Kidney (tissue), 14 donors: ENCODE measurements around the gene MTARC1. TPM values are rescaled to one million over a fixed set of nuclear protein-coding genes. Genes with fewer than 3 reads are reported as not detected.

ENCODE experiments used
- DNase-seq, 5 donors: peaks; one replicate each; pipeline ENCODE4 v3.0.0-alpha.2; 2013 to 2020
- FAIRE-seq: peaks from 2 replicates; lab custom pipeline; 2012; peaks lifted over from hg19 to GRCh38; lab: Jason Lieb, UNC
- H3K27ac ChIP-seq, 2 donors: one replicate each; pipeline ENCODE4 v1.7.0; 2013; ENCODE audit warnings: low read depth in 2 of 2, low read length in 2 of 2, inconsistent platforms in 1 of 2
- H3K27me3 ChIP-seq: one replicate; pipeline ENCODE4 v1.7.1; 2013; ENCODE audit warnings: low read length, inconsistent platforms; ENCODE audit not compliant: control insufficient read depth, insufficient read depth
- H3K36me3 ChIP-seq, 3 donors: one replicate each; pipeline versions ENCODE4 v1.7.0 to v1.7.1; 2013; ENCODE audit warnings: low read length in 3 of 3, control low read depth in 1 of 3, inconsistent platforms in 1 of 3; ENCODE audit not compliant: insufficient read depth in 3 of 3, control insufficient read depth in 2 of 3
- H3K4me1 ChIP-seq, 3 donors: one replicate each; pipeline versions ENCODE4 v1.7.0 to v1.7.1; 2013; ENCODE audit warnings: low read length in 3 of 3, inconsistent platforms in 1 of 3, low read depth in 1 of 3; ENCODE audit not compliant: control insufficient read depth in 2 of 3, insufficient read depth in 2 of 3
- H3K4me3 ChIP-seq, 3 donors: one replicate each; pipeline versions ENCODE4 v1.7.0 to v1.8.1; 2013; ENCODE audit warnings: low read length in 3 of 3, control low read depth in 1 of 3, inconsistent platforms in 1 of 3
- H3K9ac ChIP-seq, 3 donors: one replicate each; pipeline versions ENCODE4 v1.7.0 to v1.7.1; 2013; ENCODE audit warnings: low read length in 3 of 3, control low read depth in 1 of 3, inconsistent platforms in 1 of 3
- H3K9me3 ChIP-seq, 3 donors: one replicate each; pipeline versions ENCODE4 v1.7.0 to v1.7.1; 2013; ENCODE audit warnings: low read length in 3 of 3, control low read depth in 1 of 3, inconsistent platforms in 1 of 3; ENCODE audit not compliant: control insufficient read depth in 2 of 3, insufficient read depth in 1 of 3
- CTCF ChIP-seq: IDR thresholded peaks from 3 replicates; pipeline ENCODE4 v1.5.1; 2012; ENCODE audit warnings: mild to moderate bottlenecking, moderate library complexity, borderline replicate concordance; ENCODE audit not compliant: insufficient read depth; ENCODE audit errors: extremely low read depth
- intact Hi-C: fragments of 100-400 bp; cut with DNase I; formaldehyde crosslinking; loops from one replicate; pipeline ENCODE4 v1.11.1; 2022
- polyA plus RNA-seq: library from polyadenylated mRNA; stranded (reverse); fragments of 350-450 nt; fragmentation: Illumina TruSeq; extraction: RNeasy Lipid Tissue Mini Kit (QIAGEN cat#74804); gene quantifications from one replicate; pipeline ENCODE4 v1.2.3, GENCODE V29; 2014; ENCODE audit warnings: low read depth, low replicate concordance; ENCODE audit not compliant: insufficient read depth
- total RNA-seq: library from RNA; stranded (reverse); fragmentation: NEBNext Ultra II Directional; extraction: Animal tissue kit (Norgen Biotek cat#: 25700); gene quantifications from one replicate; pipeline ENCODE4 v1.2.1, GENCODE V29; 2021
- donor health status: control.
- donor health status: control.
- donor health status: control.
- donor health status: control.
- donor health status: control.
- donor health status: DM: yes; HTN: yes; CAD: no.
- donor health status: Normal renal cell carcinoma (clear cell type).

Gene MTARC1
- total and polyA plus RNA-seq, 2 donors from 2014 or later: 6.8 to 11.0 TPM

- Histone ChIP-seq H3K9me3 (no peaks in the 10 kb centered on the region), H3K4me1 (peaks cover 0 to 7% (median 4%) of the 10 kb centered on the region in 3 donors), H3K27ac (no peak overlapping the region), H3K9ac (no peak overlapping the region), H3K4me3 (no peak overlapping the region), H3K27me3 (no peaks in the 10 kb centered on the region), H3K36me3 (no peaks in the 10 kb centered on the region)
- TF ChIP-seq CTCF: no peak
- intact Hi-C loops: no loop called here
- DNase-seq (no peak), FAIRE-seq (no peak)
Observed at GRCh38 chr1:220742520-220742919, 44.2 kb upstream of the MTARC1 start.

GRCh38 chr1:220746851-220747250 is 39.9 kb upstream of the MTARC1 start:
- Histone ChIP-seq H3K4me1 (peaks cover 0 to 19% (median 7%) of the 10 kb centered on the region in 3 donors), H3K9ac (peak overlapping the region in 1 of 3 donors; percentile 93), H3K27ac (no peak overlapping the region), H3K36me3 (no peaks in the 10 kb centered on the region), H3K9me3 (no peaks in the 10 kb centered on the region), H3K4me3 (peak overlapping the region in 1 of 3 donors; percentile 74), H3K27me3 (no peaks in the 10 kb centered on the region)
- TF ChIP-seq CTCF: no peak
- FAIRE-seq (no peak), DNase-seq (no peak)
- intact Hi-C loops: no loop called here

GRCh38 chr1:220747437-220748088 is 39.1 kb upstream of the MTARC1 start:
- Histone ChIP-seq H3K4me3 (peak overlapping the region; percentile 74 to 87 (median 78)), H3K36me3 (no peaks in the 10 kb centered on the region), H3K27me3 (no peaks in the 10 kb centered on the region), H3K9me3 (no peaks in the 10 kb centered on the region), H3K9ac (peak overlapping the region; percentile 46 to 93 (median 58)), H3K4me1 (peaks cover 0 to 24% (median 13%) of the 10 kb centered on the region in 3 donors), H3K27ac (peak overlapping the region; percentile 87 to 96)
- TF ChIP-seq CTCF: no peak
- intact Hi-C loops: no loop called here
- DNase-seq (peak in 1 of 5 donors; percentile 59), FAIRE-seq (no peak)
